HEK293 (cell line): Measurements from ENCODE around the gene NECTIN4.

Experiments used
- KLF10 ChIP-seq: fragments of 450-650 bp; IDR thresholded peaks from 2 replicates; pipeline ENCODE4 v1.5.1; 2018; ENCODE audit warnings: missing biosample characterization, mild to moderate bottlenecking, missing genetic modification characterization
- KLF16 ChIP-seq: fragments of 450-650 bp; formaldehyde crosslinking; IDR thresholded peaks from 2 replicates; pipeline ENCODE4 v1.5.1; 2017; ENCODE audit warnings: missing biosample characterization, missing genetic modification characterization
- TCF7L2 ChIP-seq: IDR thresholded peaks from 2 replicates; pipeline ENCODE4 v1.6.1; 2011; ENCODE audit warnings: low read depth, mild to moderate bottlenecking, inconsistent platforms, low read length, moderate library complexity, borderline replicate concordance
- TRIM28 ChIP-seq: IDR thresholded peaks from 2 replicates; pipeline ENCODE4 v1.6.1; 2011; ENCODE audit warnings: low read length, control low read depth, borderline replicate concordance
- YY1 ChIP-seq: fragments of 450-650 bp; formaldehyde crosslinking; IDR thresholded peaks from 2 replicates; pipeline ENCODE4 v1.5.1; 2018; ENCODE audit warnings: missing biosample characterization, missing genetic modification characterization
- ZBTB21 ChIP-seq: fragments of 450-650 bp; formaldehyde crosslinking; IDR thresholded peaks from 2 replicates; pipeline ENCODE4 v1.5.1; 2017; ENCODE audit warnings: missing biosample characterization, missing genetic modification characterization
- ZNF274 ChIP-seq, 2 experiments: fragments of 200-500 bp in 1 of 2; fragments of 450-650 bp in 1 of 2; sonication (Bioruptor generic) in 1 of 2; formaldehyde crosslinking in 1 of 2; IDR thresholded peaks; 2 replicates each; pipeline versions ENCODE4 v1.5.1 to v1.6.1; 2014 to 2016; ENCODE audit warnings: borderline replicate concordance in 1 of 2, inconsistent platforms in 1 of 2, low read length in 1 of 2, missing biosample characterization in 1 of 2, missing genetic modification characterization in 1 of 2
- ZNF501 ChIP-seq: fragments of 450-650 bp; formaldehyde crosslinking; IDR thresholded peaks from 2 replicates; pipeline ENCODE4 v1.5.1; 2016; ENCODE audit warnings: missing biosample characterization, missing genetic modification characterization
- ZSCAN23 ChIP-seq: fragments of 450-650 bp; formaldehyde crosslinking; IDR thresholded peaks from 2 replicates; pipeline ENCODE4 v1.5.1; 2016; ENCODE audit warnings: missing biosample characterization, missing genetic modification characterization
- ZXDB ChIP-seq: fragments of 450-650 bp; formaldehyde crosslinking; IDR thresholded peaks from 2 replicates; pipeline ENCODE4 v1.5.1; 2016; ENCODE audit warnings: missing biosample characterization, missing genetic modification characterization
- TF ChIP-seq, protein P1 (sequence below): fragments of 450-650 bp; formaldehyde crosslinking; IDR thresholded peaks from 2 replicates; pipeline ENCODE4 v1.5.1; 2016; ENCODE audit warnings: missing biosample characterization, missing genetic modification characterization
- TF ChIP-seq, protein P2 (sequence below): fragments of 450-650 bp; formaldehyde crosslinking; IDR thresholded peaks from 2 replicates; pipeline ENCODE4 v1.5.1; 2016; ENCODE audit warnings: missing biosample characterization, missing genetic modification characterization
- TF ChIP-seq, protein P3 (sequence below): fragments of 450-650 bp; formaldehyde crosslinking; IDR thresholded peaks from 2 replicates; pipeline ENCODE4 v1.5.1; 2016; ENCODE audit warnings: missing biosample characterization, missing genetic modification characterization

DNA sequence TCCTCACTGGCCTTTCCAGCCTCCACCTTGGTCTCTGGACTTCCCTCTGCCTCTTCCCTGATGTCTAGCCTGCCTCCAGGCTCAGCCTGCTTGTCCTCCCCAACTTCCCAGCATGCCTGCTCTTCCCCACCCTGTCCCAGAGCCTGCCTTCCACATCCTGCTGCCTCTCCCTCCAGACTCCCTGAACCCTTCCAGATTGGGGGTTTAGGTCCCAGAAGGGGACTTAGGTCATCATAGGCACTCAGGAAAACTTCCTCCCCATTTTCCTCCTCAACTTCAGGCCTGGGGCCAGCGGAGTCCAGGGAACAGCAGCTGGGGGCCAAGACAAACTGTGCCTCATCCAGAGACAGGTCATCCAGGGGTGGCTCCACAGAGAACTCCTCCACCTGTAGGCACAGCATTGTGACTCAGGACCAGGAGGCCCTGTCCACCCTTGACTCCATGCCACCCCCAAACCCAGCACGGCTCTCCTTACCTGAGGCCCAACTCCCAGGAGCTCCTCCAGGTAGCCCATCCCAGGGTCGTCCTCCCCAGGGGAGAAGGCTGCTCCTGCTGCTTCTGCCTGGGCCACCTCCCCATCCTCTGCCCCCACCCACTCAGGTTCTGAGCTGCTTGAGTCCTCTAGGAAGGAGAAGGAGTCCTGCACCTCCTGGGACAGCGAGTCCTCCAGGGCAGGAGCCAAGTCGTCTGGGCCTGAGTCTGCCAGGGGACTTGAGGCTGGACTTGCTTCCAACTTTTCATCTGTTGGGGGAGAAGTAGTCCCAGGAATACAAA is 40.2 kb downstream of the NECTIN4 start:
- TF ChIP-seq, protein P1, sequence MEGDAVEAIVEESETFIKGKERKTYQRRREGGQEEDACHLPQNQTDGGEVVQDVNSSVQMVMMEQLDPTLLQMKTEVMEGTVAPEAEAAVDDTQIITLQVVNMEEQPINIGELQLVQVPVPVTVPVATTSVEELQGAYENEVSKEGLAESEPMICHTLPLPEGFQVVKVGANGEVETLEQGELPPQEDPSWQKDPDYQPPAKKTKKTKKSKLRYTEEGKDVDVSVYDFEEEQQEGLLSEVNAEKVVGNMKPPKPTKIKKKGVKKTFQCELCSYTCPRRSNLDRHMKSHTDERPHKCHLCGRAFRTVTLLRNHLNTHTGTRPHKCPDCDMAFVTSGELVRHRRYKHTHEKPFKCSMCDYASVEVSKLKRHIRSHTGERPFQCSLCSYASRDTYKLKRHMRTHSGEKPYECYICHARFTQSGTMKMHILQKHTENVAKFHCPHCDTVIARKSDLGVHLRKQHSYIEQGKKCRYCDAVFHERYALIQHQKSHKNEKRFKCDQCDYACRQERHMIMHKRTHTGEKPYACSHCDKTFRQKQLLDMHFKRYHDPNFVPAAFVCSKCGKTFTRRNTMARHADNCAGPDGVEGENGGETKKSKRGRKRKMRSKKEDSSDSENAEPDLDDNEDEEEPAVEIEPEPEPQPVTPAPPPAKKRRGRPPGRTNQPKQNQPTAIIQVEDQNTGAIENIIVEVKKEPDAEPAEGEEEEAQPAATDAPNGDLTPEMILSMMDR (tag by site-specific recombination), result no peak
- no peak for TF ChIP-seq ZNF274 (IDR thresholded peaks at IDR 0.05; ENCODE audit: low read length)
- TF ChIP-seq ZNF274 (tag by site-specific recombination; IDR thresholded peaks at IDR 0.05; ENCODE audit: borderline replicate concordance), result peak; percentile 95
- no peak for TF ChIP-seq ZNF501 (tag by site-specific recombination)
- TF ChIP-seq TCF7L2, result no peak
- no peak for TF ChIP-seq ZBTB21 (tag by site-specific recombination)
- no peak for TF ChIP-seq KLF16 (tag by site-specific recombination)
- peak; percentile 40; the same call in 1 of the 2 replicates for TF ChIP-seq TRIM28
- TF ChIP-seq ZSCAN23, result no peak
- no peak for TF ChIP-seq KLF10
- TF ChIP-seq, protein P2, sequence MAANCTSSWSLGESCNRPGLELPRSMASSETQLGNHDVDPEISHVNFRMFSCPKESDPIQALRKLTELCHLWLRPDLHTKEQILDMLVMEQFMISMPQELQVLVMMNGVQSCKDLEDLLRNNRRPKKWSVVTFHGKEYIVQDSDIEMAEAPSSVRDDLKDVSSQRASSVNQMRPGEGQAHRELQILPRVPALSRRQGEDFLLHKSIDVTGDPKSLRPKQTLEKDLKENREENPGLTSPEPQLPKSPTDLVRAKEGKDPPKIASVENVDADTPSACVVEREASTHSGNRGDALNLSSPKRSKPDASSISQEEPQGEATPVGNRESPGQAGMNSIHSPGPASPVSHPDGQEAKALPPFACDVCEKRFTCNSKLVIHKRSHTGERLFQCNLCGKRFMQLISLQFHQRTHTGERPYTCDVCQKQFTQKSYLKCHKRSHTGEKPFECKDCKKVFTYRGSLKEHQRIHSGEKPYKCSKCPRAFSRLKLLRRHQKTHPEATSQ (tag by site-specific recombination), result no peak
- TF ChIP-seq, protein P3, sequence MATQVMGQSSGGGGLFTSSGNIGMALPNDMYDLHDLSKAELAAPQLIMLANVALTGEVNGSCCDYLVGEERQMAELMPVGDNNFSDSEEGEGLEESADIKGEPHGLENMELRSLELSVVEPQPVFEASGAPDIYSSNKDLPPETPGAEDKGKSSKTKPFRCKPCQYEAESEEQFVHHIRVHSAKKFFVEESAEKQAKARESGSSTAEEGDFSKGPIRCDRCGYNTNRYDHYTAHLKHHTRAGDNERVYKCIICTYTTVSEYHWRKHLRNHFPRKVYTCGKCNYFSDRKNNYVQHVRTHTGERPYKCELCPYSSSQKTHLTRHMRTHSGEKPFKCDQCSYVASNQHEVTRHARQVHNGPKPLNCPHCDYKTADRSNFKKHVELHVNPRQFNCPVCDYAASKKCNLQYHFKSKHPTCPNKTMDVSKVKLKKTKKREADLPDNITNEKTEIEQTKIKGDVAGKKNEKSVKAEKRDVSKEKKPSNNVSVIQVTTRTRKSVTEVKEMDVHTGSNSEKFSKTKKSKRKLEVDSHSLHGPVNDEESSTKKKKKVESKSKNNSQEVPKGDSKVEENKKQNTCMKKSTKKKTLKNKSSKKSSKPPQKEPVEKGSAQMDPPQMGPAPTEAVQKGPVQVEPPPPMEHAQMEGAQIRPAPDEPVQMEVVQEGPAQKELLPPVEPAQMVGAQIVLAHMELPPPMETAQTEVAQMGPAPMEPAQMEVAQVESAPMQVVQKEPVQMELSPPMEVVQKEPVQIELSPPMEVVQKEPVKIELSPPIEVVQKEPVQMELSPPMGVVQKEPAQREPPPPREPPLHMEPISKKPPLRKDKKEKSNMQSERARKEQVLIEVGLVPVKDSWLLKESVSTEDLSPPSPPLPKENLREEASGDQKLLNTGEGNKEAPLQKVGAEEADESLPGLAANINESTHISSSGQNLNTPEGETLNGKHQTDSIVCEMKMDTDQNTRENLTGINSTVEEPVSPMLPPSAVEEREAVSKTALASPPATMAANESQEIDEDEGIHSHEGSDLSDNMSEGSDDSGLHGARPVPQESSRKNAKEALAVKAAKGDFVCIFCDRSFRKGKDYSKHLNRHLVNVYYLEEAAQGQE (tag by site-specific recombination), result no peak
- no peak for TF ChIP-seq YY1 (tag by site-specific recombination)
- no peak for TF ChIP-seq ZXDB (tag by site-specific recombination)
